NCI-H128 (cell line): ENCODE data around the gene MYOM3.

Experiments used
- DNase-seq: peaks from one replicate; lab custom pipeline; 2025; ENCODE audit not compliant: unreplicated experiment; lab: John Stamatoyannopoulos, UW

Gene MYOM3

DNA sequence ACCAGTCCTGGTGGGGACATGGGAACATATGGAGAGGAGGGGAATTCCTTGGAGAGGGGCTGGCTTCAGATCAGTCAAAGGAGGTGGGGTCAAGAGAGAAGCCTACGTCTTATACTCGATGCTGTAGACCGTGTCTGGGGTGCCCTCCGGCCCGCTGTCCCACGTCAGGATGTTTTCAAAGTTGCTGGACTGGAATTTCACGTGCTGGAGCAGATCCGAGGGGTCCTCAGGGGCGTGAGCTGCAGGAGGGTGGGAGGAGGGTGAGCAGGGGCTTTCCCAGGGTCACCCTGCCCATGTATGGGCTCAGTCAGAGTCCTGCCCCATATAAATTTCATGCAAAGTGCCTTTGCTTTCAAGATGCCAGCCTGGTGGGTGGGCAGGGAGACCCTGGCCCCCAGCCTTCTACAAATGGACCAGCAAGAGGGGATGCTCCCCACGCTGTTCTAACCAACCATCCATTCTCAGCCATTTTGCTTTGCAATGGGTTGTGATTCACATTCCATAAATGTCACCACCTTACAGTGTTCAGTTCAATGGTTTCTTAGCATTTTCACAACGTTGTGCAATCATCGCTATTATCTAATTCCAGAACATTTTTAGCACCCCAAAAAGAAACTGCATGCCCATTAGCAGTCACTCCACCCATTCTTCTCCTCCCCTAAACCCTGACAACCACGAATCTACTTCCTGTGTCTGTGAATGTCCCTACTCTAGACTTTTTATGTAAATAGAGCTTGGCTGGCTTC is 26.7 kb upstream of the MYOM3 start:
- DNase-seq = no peak

DNA sequence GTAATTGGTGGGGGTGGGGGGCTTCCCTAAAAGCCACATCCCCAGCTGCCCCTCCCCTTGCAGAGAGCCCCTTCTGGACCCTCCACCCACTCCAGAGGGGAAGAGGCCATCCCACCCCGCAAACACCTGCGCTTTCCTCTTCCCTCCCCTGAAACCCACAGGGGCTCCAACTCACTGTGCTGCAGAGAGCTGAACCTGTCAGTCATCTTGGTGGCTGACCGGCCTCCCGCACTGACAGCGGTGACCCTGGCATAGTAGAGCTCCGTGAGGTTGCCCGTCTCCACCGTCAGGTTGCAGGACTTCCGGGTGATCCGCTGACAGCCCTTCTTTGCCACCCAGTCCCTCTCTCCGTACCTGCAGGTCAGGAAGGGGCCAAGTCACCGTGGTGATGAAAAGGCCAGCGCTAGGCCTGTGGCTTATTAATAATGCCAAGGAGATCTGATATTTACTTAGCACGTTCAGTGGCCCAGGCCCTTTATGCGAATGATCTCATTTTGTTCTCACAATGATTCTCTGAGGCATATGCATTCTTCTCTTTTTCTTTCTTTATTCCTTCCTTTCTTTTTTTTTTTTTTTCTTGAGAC is 25.1 kb upstream of the MYOM3 start:
- DNase-seq = no peak

DNA sequence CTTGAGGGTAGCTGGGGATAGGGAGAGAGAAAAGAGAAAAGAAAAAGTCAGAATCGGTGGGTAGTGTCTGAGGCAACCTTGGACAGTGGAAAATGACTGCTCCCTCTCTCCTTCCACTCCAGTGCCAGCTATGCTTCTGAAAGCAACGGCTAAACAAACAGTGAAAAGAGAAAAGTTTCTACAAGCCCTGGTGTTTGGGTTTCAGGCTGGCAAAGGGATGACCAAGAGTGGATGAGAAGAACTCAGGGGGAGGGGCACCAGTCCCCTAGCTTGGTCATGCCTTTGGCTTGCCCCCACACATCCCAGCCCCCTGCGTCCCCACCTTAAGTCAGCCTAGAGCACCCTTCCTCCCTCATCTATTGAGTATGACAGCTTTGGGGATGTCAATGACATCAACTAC is 22.4 kb upstream of the MYOM3 start:
- DNase-seq = no peak

DNA sequence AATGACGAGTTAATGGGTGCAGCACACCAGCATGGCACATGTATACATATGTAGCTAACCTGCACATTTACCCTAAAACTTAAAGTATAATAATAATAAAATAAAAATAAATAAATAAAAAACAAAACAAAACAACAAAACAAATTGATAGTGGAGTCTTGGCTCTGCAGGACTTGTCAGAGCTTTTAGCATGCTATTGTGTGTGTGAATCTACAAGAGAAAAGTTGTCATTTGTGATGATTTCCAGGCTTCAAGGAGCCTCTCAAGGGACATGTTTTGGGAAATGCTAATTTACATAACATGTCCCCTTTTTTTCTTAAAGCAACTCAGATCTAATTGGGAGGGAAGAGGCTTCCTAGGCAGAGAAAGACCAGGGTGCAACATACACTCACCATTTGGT is 21.9 kb upstream of the MYOM3 start:
- DNase-seq = no peak

DNA sequence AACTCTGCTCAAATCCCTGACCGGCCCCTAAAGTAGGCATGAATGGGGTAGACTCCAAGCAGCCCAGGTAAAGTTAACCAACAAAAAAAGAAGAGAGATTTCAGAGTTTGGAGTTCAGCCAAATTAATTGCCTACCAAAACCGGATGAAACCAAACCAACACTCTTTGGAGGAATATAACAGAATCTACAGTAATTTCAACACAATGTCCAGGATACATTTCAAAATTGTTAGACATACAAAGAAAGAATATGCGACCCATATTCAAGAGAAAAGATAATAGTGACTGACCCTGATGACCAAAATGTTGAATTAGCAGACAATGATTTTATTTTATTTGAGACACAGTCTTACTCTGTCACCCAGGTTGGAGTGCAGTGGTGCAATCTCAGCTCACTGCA is 18.4 kb upstream of the MYOM3 start:
- no peak for DNase-seq

DNA sequence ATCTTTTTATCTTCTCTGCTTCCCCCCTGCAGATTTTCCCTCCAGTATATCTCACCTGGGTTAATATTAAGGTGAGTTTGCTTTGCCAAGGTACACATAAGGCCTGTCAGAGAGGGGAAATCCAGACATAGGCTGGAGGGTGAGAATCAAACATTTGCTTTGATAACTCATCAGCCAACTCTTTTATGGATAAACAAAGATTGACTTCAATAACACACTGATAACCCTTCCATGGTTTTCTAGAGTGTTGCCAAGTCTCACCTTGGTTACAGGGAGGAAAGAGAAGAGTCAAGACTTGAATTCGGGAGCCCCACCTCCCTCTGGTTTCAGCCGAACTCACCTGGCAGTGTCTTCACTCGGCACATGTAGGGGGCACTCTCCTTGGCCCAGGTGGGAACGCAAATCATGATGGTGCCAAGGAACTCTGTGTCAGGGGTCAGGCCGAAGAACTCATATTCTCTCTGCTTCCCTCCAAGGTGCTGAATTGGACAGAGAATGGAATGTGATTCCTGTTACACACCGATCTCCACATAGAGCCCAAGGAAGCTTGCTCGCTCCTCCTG is 15.9 kb upstream of the MYOM3 start:
- no peak for DNase-seq

DNA sequence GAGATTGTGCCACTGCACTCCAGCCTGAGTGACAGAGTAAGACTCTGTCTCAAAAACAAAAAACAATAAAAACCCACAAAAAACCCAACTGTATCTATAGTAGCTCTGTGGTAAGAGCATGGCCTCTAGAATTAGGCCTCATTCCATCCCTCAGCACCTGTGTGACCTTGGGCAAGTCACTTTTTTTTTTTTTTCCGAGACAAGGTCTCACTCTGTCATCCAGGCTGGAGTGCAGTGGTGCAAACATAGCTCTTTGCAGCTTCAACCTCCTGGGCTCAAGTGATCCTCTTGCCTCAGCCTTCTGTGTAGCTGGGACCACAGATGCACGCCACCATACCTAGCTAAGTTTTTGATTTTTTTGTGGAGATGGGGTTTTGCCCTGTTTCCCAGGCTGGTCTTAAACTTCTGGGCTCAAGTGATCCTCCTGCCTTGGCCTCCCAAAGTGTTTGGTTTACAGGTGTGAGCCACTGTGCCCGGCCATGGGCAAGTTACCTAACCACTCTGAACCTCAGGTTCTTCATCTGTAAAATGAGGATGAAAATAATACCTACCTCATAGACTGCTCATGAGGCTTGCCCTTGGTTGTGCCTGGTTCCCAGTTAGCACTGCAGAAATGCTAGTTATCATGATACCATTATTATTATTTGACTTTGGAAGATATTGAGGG is 15.3 kb upstream of the MYOM3 start:
- no peak for DNase-seq

GRCh38 chr1:24126672-24127023 is 14.7 kb upstream of the MYOM3 start:
- no peak for DNase-seq

DNA sequence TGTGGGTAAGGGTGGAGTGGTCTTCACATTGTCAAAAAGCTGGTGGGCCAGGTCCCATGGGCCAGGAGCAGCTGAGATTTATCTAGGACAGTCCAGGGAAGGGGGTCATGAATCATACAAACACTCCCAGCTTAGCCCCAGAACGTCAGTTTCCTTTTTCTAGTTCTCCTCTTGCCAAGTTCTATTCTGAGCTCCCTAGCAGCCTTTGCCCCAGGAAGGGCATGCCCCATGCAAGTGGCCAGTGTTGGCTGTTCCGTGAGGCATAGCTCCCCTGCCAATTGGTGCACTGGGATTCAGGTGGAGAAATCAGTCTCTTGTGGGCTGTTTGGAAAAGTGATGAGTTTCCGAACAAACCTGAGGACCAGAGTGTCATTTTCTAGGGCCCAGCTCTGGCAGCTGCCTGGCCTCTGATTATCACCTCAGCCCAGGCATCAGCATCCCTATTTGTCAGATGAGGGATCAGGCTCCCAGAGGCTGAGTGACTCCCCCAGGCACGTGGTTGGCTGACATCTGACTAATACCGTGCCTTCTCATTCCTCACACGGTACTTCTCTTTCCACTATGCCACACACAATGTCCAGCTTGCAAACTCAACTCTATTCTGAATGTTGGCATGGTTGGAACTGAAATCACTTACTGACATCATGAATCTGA is 14.2 kb upstream of the MYOM3 start:
- DNase-seq = no peak

- no peak for DNase-seq
These were observed 13.5 kb upstream of the MYOM3 start for GRCh38 chr1:24125456-24125855.

DNA sequence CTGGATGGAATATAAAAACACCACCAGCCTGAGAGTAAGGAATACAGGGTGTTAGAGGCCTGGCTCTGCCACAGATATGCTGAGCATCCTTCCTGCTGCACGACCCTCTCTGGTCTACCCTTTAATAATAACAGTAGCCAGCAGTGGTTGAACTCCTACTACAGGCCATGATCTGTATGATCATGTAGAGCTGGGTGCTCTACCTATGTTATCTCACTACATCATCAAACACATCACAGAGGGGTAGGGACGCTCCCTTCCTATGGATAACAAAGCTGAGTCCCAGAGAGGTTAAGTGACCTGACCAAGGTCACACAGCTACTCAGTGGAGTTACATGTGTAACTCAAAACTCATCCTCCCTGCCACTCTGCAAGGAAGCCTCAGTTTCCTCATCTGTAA is 13.0 kb upstream of the MYOM3 start:
- no peak for DNase-seq

DNA sequence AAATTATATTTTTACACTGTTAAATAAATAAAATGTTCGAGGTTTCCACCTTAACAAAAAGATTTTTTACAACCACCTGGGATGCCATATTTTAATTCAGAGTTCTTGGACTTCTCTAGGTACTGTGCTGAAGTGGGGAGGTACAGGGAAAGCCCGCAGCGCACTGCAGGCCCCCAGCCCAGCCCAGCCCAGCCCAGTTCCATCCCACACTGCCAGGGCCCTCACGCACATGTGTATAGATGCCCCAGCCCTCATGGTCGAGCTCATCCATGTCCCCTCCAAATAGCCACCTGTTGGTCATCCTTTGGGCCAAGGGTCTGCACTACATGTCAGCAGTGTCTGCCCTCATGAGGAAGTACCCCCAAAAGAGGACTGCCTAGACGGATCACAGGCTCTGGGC is 11.7 kb upstream of the MYOM3 start:
- DNase-seq = no peak

DNA sequence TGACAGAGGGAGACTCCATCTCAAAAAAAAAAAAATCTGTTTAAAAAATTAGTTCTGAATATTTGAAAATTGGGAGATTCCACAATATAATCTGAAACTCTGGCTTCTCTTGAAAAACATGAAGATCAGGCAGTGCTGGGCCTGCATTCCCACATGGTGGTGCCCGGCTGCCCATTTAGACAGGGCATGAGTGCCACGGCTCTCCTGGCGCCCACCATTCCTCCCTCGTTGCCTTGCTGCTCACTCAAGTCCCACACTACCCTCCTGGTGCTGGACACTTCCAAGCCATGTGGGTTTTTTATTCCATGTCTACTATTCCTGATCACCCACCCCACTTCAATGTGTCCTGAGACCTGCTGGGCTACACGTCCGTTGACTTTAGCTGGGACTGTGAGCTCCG is 10.8 kb upstream of the MYOM3 start:
- DNase-seq = no peak

GRCh38 chr1:24121406-24121805 is 9.5 kb upstream of the MYOM3 start:
- no peak for DNase-seq

DNA sequence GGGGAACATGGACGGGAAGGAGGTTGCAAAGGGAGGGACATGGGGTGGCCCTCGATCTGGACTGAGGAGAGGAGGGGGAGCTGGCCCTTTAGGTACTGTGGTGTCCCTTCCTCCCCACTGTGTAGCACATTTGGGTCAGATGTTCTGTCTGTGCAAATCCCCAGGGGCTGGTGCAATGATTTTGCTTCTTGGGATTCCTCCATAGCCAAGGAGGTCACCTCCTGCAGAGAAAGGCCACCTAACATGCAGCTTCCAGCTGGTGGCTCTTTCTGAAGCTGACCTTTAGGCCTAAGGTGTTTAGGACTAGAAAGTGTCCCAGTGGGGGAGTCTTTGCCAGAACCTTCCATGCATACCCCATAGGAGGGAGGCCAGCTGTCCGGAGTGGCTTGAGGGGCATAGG is 9.0 kb upstream of the MYOM3 start:
- DNase-seq = no peak

GRCh38 chr1:24119859-24120756 is 8.2 kb upstream of the MYOM3 start:
- DNase-seq = no peak

DNA sequence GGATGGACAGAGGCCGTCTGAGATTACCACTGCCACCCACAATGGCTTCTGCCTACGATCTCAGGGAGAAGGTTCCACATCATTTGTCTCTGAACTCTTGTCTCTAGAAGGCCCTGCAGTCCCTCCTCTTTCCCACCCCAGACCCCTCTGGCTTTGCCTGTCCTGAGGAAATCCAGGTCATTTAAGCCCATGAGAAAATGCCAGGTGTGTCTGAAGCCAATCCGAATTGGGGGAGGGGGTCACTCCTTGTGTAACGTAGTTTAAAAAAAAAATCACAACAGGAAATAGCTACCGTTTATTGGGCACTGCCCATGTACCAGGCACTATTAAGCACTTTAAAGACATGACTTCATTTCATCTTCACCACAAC is 7.5 kb upstream of the MYOM3 start:
- DNase-seq = no peak

DNA sequence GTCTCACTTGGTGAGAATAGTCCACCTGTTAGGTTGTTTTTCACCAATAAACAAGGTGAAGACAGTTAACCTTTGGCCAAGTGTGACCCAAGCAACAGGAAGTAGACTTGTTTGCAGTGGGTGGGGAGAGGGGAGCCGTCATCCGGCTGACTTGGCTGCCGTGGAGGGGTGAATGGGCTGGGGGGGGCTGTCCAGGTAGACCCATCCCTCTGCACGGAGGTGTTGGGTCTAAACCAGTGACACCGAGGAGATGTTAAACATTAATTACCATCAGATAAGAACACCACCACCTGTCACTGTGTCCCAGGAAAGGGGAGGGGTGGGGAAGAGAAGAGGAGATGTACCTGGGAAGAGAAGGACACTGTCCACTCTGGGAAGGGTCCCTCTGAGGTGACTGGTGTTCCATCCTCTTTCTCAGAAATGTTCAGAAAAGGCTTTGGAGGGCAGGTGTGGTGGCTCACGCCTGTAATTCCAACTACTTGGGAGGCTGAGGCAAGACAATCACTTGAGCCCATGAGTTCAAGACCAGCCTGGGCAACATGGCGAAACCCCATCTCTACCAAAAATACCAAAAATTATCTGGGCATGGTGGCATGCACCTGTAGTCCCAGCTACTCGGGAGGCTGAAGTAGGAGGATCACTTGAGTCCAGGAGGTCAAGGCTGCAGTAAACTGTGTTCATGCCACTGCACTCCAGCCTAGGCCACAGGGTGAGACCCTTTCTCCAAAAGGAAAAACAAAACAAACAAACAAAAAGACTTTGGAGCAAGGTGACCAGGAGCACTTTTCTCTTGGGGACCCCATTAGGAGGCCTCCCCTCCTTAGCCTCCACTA is 6.7 kb upstream of the MYOM3 start:
- DNase-seq = no peak

DNA sequence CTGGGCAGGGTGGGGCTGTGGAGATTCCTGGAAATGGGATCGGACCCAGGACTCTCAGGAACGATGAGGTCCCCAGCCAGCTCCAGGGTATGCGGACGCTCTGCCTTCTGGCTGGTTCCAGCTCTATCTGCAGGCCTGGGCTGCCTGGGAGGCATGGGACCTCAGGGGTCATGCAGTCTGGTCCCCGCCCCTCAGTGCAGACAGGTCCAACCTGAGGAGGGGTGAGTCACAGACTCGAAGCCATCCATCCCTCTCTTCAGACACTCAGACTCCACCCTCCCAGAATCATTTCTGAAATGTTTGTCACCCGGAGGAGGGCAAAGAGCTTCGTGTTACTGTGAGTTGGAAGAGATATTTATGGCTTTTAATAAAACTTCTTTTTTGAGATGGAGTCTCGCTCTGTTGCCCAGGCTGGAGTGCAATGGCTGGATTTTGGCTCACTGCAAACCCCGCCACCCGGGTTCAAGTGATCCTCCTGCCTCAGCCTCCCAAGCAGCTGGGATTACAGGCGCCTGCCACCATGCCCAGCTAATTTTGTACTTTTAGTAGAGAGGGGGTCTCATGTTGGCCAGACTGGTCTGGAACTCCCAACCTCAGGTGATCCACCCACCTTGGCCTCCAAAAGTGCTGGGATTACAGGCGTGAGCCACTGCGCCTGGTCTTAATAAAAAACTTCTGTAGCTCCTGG is 5.9 kb upstream of the MYOM3 start:
- no peak for DNase-seq
